ENCODE measurements around the gene MGAT4C. TPM values are rescaled to one million over a fixed set of nuclear protein-coding genes. Genes with fewer than 3 reads are reported as not detected.

The MGAT4C gene
- polyA plus RNA-seq, 1 of the 3 experiments (the other 2 are of a cell fraction) = 0.07 TPM

GRCh38 chr12:86213012-86213411 is 43.2 kb downstream of the MGAT4C start:
- H3K27me3 ChIP-seq (ENCODE audit: insufficient read depth) = no peaks in the 10 kb centered on the region
- no peaks in the 10 kb centered on the region for H3K36me3 ChIP-seq (replicated peaks in 1 of 2; ENCODE audit: control insufficient read depth in 1 of 2, insufficient read depth in 2 of 2, low read length in 1 of 2)
- H3K4me3 ChIP-seq (ENCODE audit: low read depth in 2 of 2, low read length in 1 of 2) = no peak overlapping the region
- H2AFZ ChIP-seq (ENCODE audit: low read depth) = 0 out of 2 replicates have a peak overlapping the region, but pooled peaks have one; percentile 5
- no peak overlapping the region for H3K4me2 ChIP-seq
- POLR2A ChIA-PET = no interaction called here
- no peaks in the 10 kb centered on the region for H3F3A ChIP-seq (replicated peaks; ENCODE audit: insufficient read depth)
- no peaks in the 10 kb centered on the region for H3K9me3 ChIP-seq
- peak; percentile 46 for DNase-seq
- CTCF ChIA-PET = no interaction called here
- no peaks in the 10 kb centered on the region for H3K79me2 ChIP-seq (ENCODE audit: insufficient read depth)
- TF ChIP-seq POLR2AphosphoS5 (IDR thresholded peaks at IDR 0.05; ENCODE audit: low read depth, low read length) (peak; percentile 57; the same call in 1 of the 2 replicates), NFIC (IDR thresholded peaks at IDR 0.05; ENCODE audit: borderline replicate concordance) (peak; percentile 39; the same call in 1 of the 2 replicates), PBX3 (IDR thresholded peaks at IDR 0.05) (peak; percentile 87), GATA2 (CRISPR knock-in tag; IDR thresholded peaks at IDR 0.05) (peak; percentile 64), RXRA (IDR thresholded peaks at IDR 0.05; ENCODE audit: borderline replicate concordance, low read depth) (no peak), RAD21 (IDR thresholded peaks at IDR 0.05; ENCODE audit: low read length) (peak; percentile 25; the same call in 1 of the 2 replicates), EP300 (IDR thresholded peaks at IDR 0.05; ENCODE audit: borderline replicate concordance in 1 of 2, low read depth in 1 of 2, low read length in 1 of 2) (peak; percentile 74 to 84; a peak in 3 of 4 replicates), JUND (IDR thresholded peaks at IDR 0.05) (peak; percentile 49; the same call in 1 of the 2 replicates), CHD2 (IDR thresholded peaks at IDR 0.05; ENCODE audit: low read length, partially characterized antibody) (no peak), RCOR1 (IDR thresholded peaks at IDR 0.05; ENCODE audit: low read length) (peak; percentile 73; the same call in 1 of the 2 replicates), YY1 (IDR thresholded peaks at IDR 0.05; ENCODE audit: low read depth) (no peak), USF1 (IDR thresholded peaks at IDR 0.05; ENCODE audit: borderline replicate concordance, low read depth) (no peak), TEAD4 (IDR thresholded peaks at IDR 0.05; ENCODE audit: borderline replicate concordance, insufficient read depth) (0 out of 2 replicates have a peak, but pooled peaks have one; percentile 55), TCF12 (IDR thresholded peaks at IDR 0.05) (peak; percentile 91)
- WGBS (ENCODE audit: low lambda C conversion rate) = 22% methylated on average over 2 of the region's 2 CpGs
- H3K4me1 ChIP-seq (ENCODE audit: control insufficient read depth in 1 of 2, insufficient read depth in 2 of 2, low read depth in 1 of 2, low read length in 1 of 2) = peaks cover 0 to 3% of the 10 kb centered on the region in 2 experiments; a peak in 2 of 4 replicates
- H3K9ac ChIP-seq = no peak overlapping the region
- H4K20me1 ChIP-seq (ENCODE audit: insufficient read depth) = no peaks in the 10 kb centered on the region
- H3K9me2 ChIP-seq = no peaks in the 10 kb centered on the region; the same call in 1 of the 2 replicates
- peak overlapping the region; percentile 1 to 34; a peak in 3 of 4 replicates for H3K27ac ChIP-seq (ENCODE audit: low read depth in 2 of 2, low read length in 1 of 2)

GRCh38 chr12:86198696-86199444 is 57.3 kb downstream of the MGAT4C start:
- H3K27ac ChIP-seq (ENCODE audit: low read depth in 2 of 2, low read length in 1 of 2) = no peak overlapping the region
- TF ChIP-seq TEAD4 (IDR thresholded peaks at IDR 0.05; ENCODE audit: borderline replicate concordance, insufficient read depth) (no peak), ZBTB33 (IDR thresholded peaks at IDR 0.05; ENCODE audit: borderline replicate concordance, low read depth) (no peak), SIN3A (IDR thresholded peaks at IDR 0.05; ENCODE audit: borderline replicate concordance, low read depth, low read length) (no peak), GATA2 (CRISPR knock-in tag; IDR thresholded peaks at IDR 0.05) (no peak), FOSL2 (IDR thresholded peaks at IDR 0.05; ENCODE audit: borderline replicate concordance, low read depth) (no peak), RXRA (IDR thresholded peaks at IDR 0.05; ENCODE audit: borderline replicate concordance, low read depth) (no peak), NRF1 (IDR thresholded peaks at IDR 0.05; ENCODE audit: low read depth, low read length) (no peak), EP300 (IDR thresholded peaks at IDR 0.05; ENCODE audit: borderline replicate concordance in 1 of 2, low read depth in 1 of 2, low read length in 1 of 2) (no peak), USF1 (IDR thresholded peaks at IDR 0.05; ENCODE audit: borderline replicate concordance, low read depth) (no peak), FOXJ3 (CRISPR knock-in tag; IDR thresholded peaks at IDR 0.05) (no peak), YY1 (IDR thresholded peaks at IDR 0.05; ENCODE audit: low read depth) (no peak)

More at GRCh38 chr12:86198696-86199444, 57.3 kb downstream of the MGAT4C start:
- Histone ChIP-seq H3K9me3 (no peaks in the 10 kb centered on the region), H3K4me2 (no peak overlapping the region), H3K9ac (no peak overlapping the region), H3K4me3 (ENCODE audit: low read depth in 2 of 2, low read length in 1 of 2) (no peak overlapping the region), H3K9me2 (no peaks in the 10 kb centered on the region), H3K4me1 (ENCODE audit: control insufficient read depth in 1 of 2, insufficient read depth in 2 of 2, low read depth in 1 of 2, low read length in 1 of 2) (peaks cover 0 to 3% of the 10 kb centered on the region in 2 experiments; a peak in 3 of 4 replicates), H4K20me1 (ENCODE audit: insufficient read depth) (no peaks in the 10 kb centered on the region), H3F3A (replicated peaks; ENCODE audit: insufficient read depth) (peaks cover 10% of the 10 kb centered on the region), H3K79me2 (ENCODE audit: insufficient read depth) (no peaks in the 10 kb centered on the region), H2AFZ (ENCODE audit: low read depth) (no peak overlapping the region), H3K27me3 (ENCODE audit: insufficient read depth) (no peaks in the 10 kb centered on the region), H3K36me3 (replicated peaks in 1 of 2; ENCODE audit: control insufficient read depth in 1 of 2, insufficient read depth in 2 of 2, low read length in 1 of 2) (no peaks in the 10 kb centered on the region)
- WGBS (ENCODE audit: low lambda C conversion rate) = 83% methylated on average over 4 of the region's 4 CpGs
- no peak for DNase-seq
- ChIA-PET POLR2A (no interaction called here), CTCF (interaction anchor here (0.6 to 1.4 kb wide), 3 partner anchors 325 to 1649 kb away, joined by 3 read pairs; no protein-coding TSS in a partner anchor)
